C1 segment of cervical spinal cord (tissue), 14 donors: ENCODE measurements around the gene WASHC2A.
"Not testable (repeated sequence)": the region's sequence is repeated elsewhere in the genome, so short reads cannot be mapped to it uniquely, and the experiment has no call there.

Source experiments
- DNase-seq, 14 donors: peaks; one replicate each; lab custom pipeline; 2025; lab: John Stamatoyannopoulos, UW

Gene WASHC2A

GRCh38 chr10:50143512-50144174, 75.9 kb downstream of the WASHC2A start:
- DNase-seq = not testable (repeated sequence)

GRCh38 chr10:50145575-50145974, 77.8 kb downstream of the WASHC2A start:
- not testable (repeated sequence) for DNase-seq

GRCh38 chr10:50152792-50153272, 85.1 kb downstream of the WASHC2A start:
- DNase-seq = no peak

- DNase-seq = not testable (repeated sequence)
Observed at GRCh38 chr10:50157868-50158267, 90.1 kb downstream of the WASHC2A start.

GRCh38 chr10:50159856-50160255, 92.1 kb downstream of the WASHC2A start:
- DNase-seq = not testable (repeated sequence)

GRCh38 chr10:50165038-50165437, 97.3 kb downstream of the WASHC2A start:
- not testable (repeated sequence) for DNase-seq

- not testable (repeated sequence) for DNase-seq
Observed at GRCh38 chr10:50167833-50168232, 100.1 kb downstream of the WASHC2A start.

- not testable (repeated sequence) for DNase-seq
Observed at GRCh38 chr10:50169506-50169905, 101.8 kb downstream of the WASHC2A start.

GRCh38 chr10:50174788-50175525, 107.2 kb downstream of the WASHC2A start:
- DNase-seq = not testable (repeated sequence)
